AG04450 (cell line): ENCODE results near the gene PLEKHH3. TPM values are rescaled to one million over a fixed set of nuclear protein-coding genes. Genes with fewer than 3 reads are reported as not detected.
A peak's percentile ranks its signal among the peaks of the same experiment; 100 is the strongest.

ENCODE experiments used
- CTCF ChIA-PET: fragments of 300-600, 350-600 bp; formaldehyde crosslinking; extraction: SDS; loops from one replicate; lab custom pipeline; 2022; ENCODE audit warnings: antibody characterized with exemption, inconsistent platforms; lab: Charles Lee
- POLR2A ChIA-PET: fragments of 350-600 bp; formaldehyde crosslinking; extraction: SDS; loops from one replicate; lab custom pipeline; 2021; ENCODE audit warnings: antibody characterized with exemption, inconsistent platforms; lab: Yijun Ruan, JAX
- DNase-seq: peaks from one replicate; pipeline ENCODE4 v3.0.0-alpha.2; 2011; ENCODE audit warnings: low read depth, low spot score
- H3K27ac ChIP-seq: one replicate; pipeline ENCODE4 v1.5.1; 2012; ENCODE audit warnings: low read depth, low read length, control low read depth
- H3K27me3 ChIP-seq: one replicate; pipeline ENCODE4 v1.6.0; 2012; ENCODE audit warnings: low read length; ENCODE audit not compliant: control insufficient read depth, insufficient read depth
- H3K4me3 ChIP-seq: 2 replicates; pipeline ENCODE4 v1.5.1; 2011; ENCODE audit warnings: mild to moderate bottlenecking, low read depth, low read length, control low read depth
- H3K9me3 ChIP-seq: 2 replicates; pipeline ENCODE4 v1.5.1; 2012; ENCODE audit warnings: low read length; ENCODE audit not compliant: control insufficient read depth, insufficient read depth
- CTCF ChIP-seq: IDR thresholded peaks from 2 replicates; pipeline ENCODE4 v1.5.1; 2011; ENCODE audit warnings: low read depth, low read length, control low read depth, inconsistent platforms
- polyA minus RNA-seq: library from RNA; depleted of rRNA, polyadenylated mRNA; stranded (reverse); fragments of >200 nt; gene quantifications from 2 replicates; pipeline ENCODE4 v1.2.3, GENCODE V29; 2011; rRNA and poly(A)+ RNA removed
- polyA plus RNA-seq: library from polyadenylated mRNA; depleted of rRNA; stranded (reverse); fragments of >200 nt; gene quantifications from 2 replicates; pipeline ENCODE4 v1.2.3, GENCODE V29; 2011; rRNA removed

PLEKHH3 gene
- polyA plus RNA-seq, result 3.6 and 4.3 TPM in 2 replicates
- 1.5 and 3.2 TPM in 2 replicates for polyA minus RNA-seq

DNA sequence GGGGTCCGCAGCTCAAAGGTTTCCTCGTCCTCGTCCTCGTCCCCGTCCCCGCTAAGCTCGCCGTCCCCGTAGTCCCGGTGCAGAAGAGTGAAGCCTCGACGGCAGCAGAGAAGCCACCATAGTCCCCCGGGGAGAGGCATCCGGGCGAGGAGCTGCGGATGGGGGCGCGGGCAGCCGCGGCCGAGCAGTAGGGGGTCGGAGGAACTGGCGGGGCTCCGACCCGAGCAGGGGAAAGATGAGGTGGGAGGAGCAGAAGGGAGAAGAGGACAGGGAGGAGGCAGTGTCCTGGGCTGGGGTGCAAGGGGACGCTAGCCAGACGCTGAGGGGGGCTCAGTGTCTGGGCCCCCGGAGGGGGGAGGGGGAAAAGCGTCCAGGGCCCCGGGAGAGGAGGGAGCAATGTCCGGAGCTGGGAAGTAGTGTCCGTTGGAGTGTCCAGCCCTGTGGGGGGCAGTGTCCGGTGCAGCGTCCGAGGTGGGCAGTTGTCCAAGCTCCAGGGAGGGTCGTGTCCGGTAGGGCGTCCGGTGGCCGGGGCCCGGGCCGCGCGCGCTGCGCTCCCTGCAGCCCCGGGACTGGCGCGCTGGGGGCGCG, at the start of gene PLEKHH3:
PLEKHH3 (minus strand) TSS at position 571 of the 588 bp plus-strand sequence; CDS start at position 140, 431 bp downstream.
- H3K27ac ChIP-seq, result peak within 1 kb of the TSS; percentile 84
- POLR2A ChIA-PET, result interaction anchor here (0.8 to 2.3 kb wide), 5 partner anchors 9 to 276 kb away, joined by 3 to 12 read pairs (median 6); partner anchors contain the start of genes PSMC3IP, RETREG3 and TUBG1
- CTCF ChIA-PET, result interaction anchor here (1.1 to 4.8 kb wide), 3 partner anchors 19 to 98 kb away, joined by 3 to 30 read pairs (median 10); partner anchors contain the start of genes PSMC3IP, RETREG3 and TUBG1

GRCh38 chr17:42725143-42725542, 48.3 kb upstream of the PLEKHH3 start:
- Histone ChIP-seq H3K9me3 (no peaks in the 10 kb centered on the region), H3K27me3 (no peaks in the 10 kb centered on the region), H3K4me3 (no peak overlapping the region), H3K27ac (no peak overlapping the region)
- DNase-seq, result no peak
- TF ChIP-seq CTCF, result no peak
- CTCF ChIA-PET, result interaction anchor here (0.9 to 1.3 kb wide), 2 partner anchors 38 to 147 kb away, joined by 3 to 4 read pairs; no protein-coding TSS in a partner anchor
- POLR2A ChIA-PET, result interaction anchor here (0.6 to 0.7 kb wide), 3 partner anchors 12 to 203 kb away, joined by 4 to 5 read pairs (median 5); no protein-coding TSS in a partner anchor

More for the DNA sequence above, at the start of gene PLEKHH3:
- peak within 1 kb of the TSS; percentile 89 for H3K4me3 ChIP-seq
- peak; percentile 19; the same call in 1 of the 2 replicates for TF ChIP-seq CTCF
- no peaks in the 10 kb centered on the region; the same call in 1 of the 2 replicates for H3K9me3 ChIP-seq
- no peak for DNase-seq
- no peaks in the 10 kb centered on the region for H3K27me3 ChIP-seq

DNA sequence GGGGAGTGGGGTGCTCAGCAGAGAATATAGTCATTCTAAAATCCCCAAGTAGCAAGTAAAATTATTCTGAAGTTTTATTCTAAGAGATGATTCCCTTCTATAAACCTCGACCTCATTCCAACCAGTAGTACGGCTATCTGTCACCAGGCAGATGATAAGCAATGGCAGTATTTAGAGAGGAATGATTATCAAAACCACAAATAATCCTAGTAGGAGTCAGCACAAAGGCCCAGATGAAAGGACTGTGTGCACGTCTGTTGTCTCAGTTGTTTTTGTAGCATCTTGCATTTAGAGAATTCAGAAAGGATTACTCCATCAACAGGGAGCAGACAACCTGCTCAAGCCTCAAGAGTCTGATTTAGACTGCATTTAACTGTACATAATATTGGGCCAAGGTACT, 46.8 kb upstream of the PLEKHH3 start:
- Histone ChIP-seq H3K27me3 (no peaks in the 10 kb centered on the region), H3K9me3 (no peaks in the 10 kb centered on the region), H3K4me3 (no peak overlapping the region), H3K27ac (no peak overlapping the region)
- POLR2A ChIA-PET, result no interaction called here
- no peak for TF ChIP-seq CTCF
- no peak for DNase-seq
- CTCF ChIA-PET, result no interaction called here

GRCh38 chr17:42720996-42721583, 44.3 kb upstream of the PLEKHH3 start:
- POLR2A ChIA-PET, result interaction anchor here (0.7 kb wide), 1 partner anchor 30 kb away, joined by 4 read pairs; no protein-coding TSS in a partner anchor
- peak; percentile 46 for DNase-seq
- peak; percentile 67 for TF ChIP-seq CTCF
- Histone ChIP-seq H3K9me3 (no peaks in the 10 kb centered on the region), H3K27me3 (no peaks in the 10 kb centered on the region), H3K27ac (no peak overlapping the region), H3K4me3 (no peak overlapping the region)
- CTCF ChIA-PET, result interaction anchor here (2.1 kb wide), 1 partner anchor 12 kb away, joined by 5 read pairs; no protein-coding TSS in a partner anchor

GRCh38 chr17:42709561-42709960, 32.8 kb upstream of the PLEKHH3 start:
- TF ChIP-seq CTCF, result no peak
- POLR2A ChIA-PET, result no interaction called here
- no peaks in the 10 kb centered on the region for H3K27me3 ChIP-seq
- H3K4me3 ChIP-seq, result no peak overlapping the region
- no peaks in the 10 kb centered on the region for H3K9me3 ChIP-seq
- DNase-seq, result no peak
- no peak overlapping the region for H3K27ac ChIP-seq
- CTCF ChIA-PET, result interaction anchor here (1.0 to 1.3 kb wide), 3 partner anchors 10 to 131 kb away, joined by 3 to 5 read pairs (median 4); no protein-coding TSS in a partner anchor
